GM23338 (cell line): ENCODE data around the gene RYR3. TPM values are rescaled to one million over a fixed set of nuclear protein-coding genes. Genes with fewer than 3 reads are reported as not detected.

Experiments
- ATAC-seq: fragments of 200-7000 bp; cut with Tn5 transposase; 3 replicates; pipeline ENCODE4 v1.9.1; 2020
- DNase-seq: peaks from one replicate; pipeline ENCODE4 v3.0.0-alpha.2; 2015; ENCODE audit warnings: low spot score
- H2AFZ ChIP-seq: fragments of 200-600 bp; sonication (generic); 2 replicates; pipeline ENCODE4 v1.8.0; 2016; ENCODE audit warnings: antibody characterized with exemption, mild to moderate bottlenecking, moderate library complexity
- H3F3A ChIP-seq: fragments of 200-600 bp; sonication (generic); replicated peaks from 2 replicates; pipeline ENCODE4 v1.8.0; 2017; ENCODE audit warnings: antibody characterized with exemption, mixed run types, low read depth
- H3K27ac ChIP-seq: fragments of 200-600 bp; sonication (generic); 2 replicates; pipeline ENCODE4 v1.6.1; 2016; ENCODE audit warnings: low read depth
- H3K27me3 ChIP-seq: fragments of 200-600 bp; sonication (generic); 2 replicates; pipeline ENCODE4 v1.8.0; 2016; ENCODE audit warnings: mild to moderate bottlenecking, mixed run types, moderate library complexity; ENCODE audit not compliant: insufficient read depth
- H3K36me3 ChIP-seq: fragments of 200-600 bp; sonication (generic); 2 replicates; pipeline ENCODE4 v1.8.0; 2016; ENCODE audit warnings: mild to moderate bottlenecking; ENCODE audit not compliant: insufficient read depth
- H3K4me1 ChIP-seq: fragments of 200-600 bp; sonication (generic); 2 replicates; pipeline ENCODE4 v1.8.0; 2016; ENCODE audit warnings: mild to moderate bottlenecking, moderate library complexity; ENCODE audit not compliant: insufficient read depth
- H3K4me2 ChIP-seq: fragments of 200-600 bp; sonication (generic); 2 replicates; pipeline ENCODE4 v1.7.1; 2017; ENCODE audit warnings: mixed run types
- H3K4me3 ChIP-seq: fragments of 200-600 bp; sonication (generic); 2 replicates; pipeline ENCODE4 v1.6.1; 2016; ENCODE audit warnings: mixed run types
- H3K79me2 ChIP-seq: fragments of 200-600 bp; sonication (generic); replicated peaks from 2 replicates; pipeline ENCODE4 v1.8.0; 2017; ENCODE audit warnings: mild to moderate bottlenecking; ENCODE audit not compliant: insufficient read depth
- H3K9me2 ChIP-seq: fragments of 200-600 bp; sonication (generic); 2 replicates; pipeline ENCODE4 v1.8.0; 2017; ENCODE audit not compliant: insufficient read depth
- H4K20me1 ChIP-seq: fragments of 200-600 bp; sonication (generic); replicated peaks from 2 replicates; pipeline ENCODE4 v1.8.0; 2017; ENCODE audit warnings: mild to moderate bottlenecking; ENCODE audit not compliant: insufficient read depth
- H3K27ac Mint-ChIP-seq: 2 replicates; pipeline ENCODE4 v1.8.0; 2020; ENCODE audit warnings: inconsistent platforms, mild to moderate bottlenecking, moderate library complexity, mixed read lengths
- H3K27me3 Mint-ChIP-seq: 3 replicates; pipeline ENCODE4 v1.8.0; 2022; ENCODE audit warnings: low read depth, mild to moderate bottlenecking, moderate library complexity, mixed read lengths, inconsistent platforms; ENCODE audit not compliant: insufficient read depth, poor library complexity
- H3K36me3 Mint-ChIP-seq: 3 replicates; pipeline ENCODE4 v1.8.0; 2021; ENCODE audit warnings: low read depth, mild to moderate bottlenecking, inconsistent platforms, moderate library complexity, mixed read lengths
- H3K4me1 Mint-ChIP-seq: 3 replicates; pipeline ENCODE4 v1.8.0; 2020; ENCODE audit warnings: mild to moderate bottlenecking, inconsistent platforms, mixed read lengths
- H3K4me3 Mint-ChIP-seq: 3 replicates; pipeline ENCODE4 v1.8.0; 2021; ENCODE audit warnings: moderate library complexity, mild to moderate bottlenecking, inconsistent platforms, mixed read lengths
- H3K9me3 Mint-ChIP-seq: 3 replicates; pipeline ENCODE4 v1.8.0; 2020; ENCODE audit warnings: moderate library complexity, mild to moderate bottlenecking, inconsistent platforms, mixed read lengths
- CREB1 ChIP-seq: fragments of 250-450 bp; sonication (Bioruptor Pico); IDR thresholded peaks from 2 replicates; pipeline ENCODE4 v1.5.0; 2020; ENCODE audit warnings: low read depth, mild to moderate bottlenecking, moderate library complexity
- EZH2 ChIP-seq: fragments of 200-600 bp; sonication (generic); IDR thresholded peaks from one replicate; pipeline ENCODE4 v1.8.0; 2017; ENCODE audit warnings: antibody characterized with exemption, mild to moderate bottlenecking, low read depth; ENCODE audit not compliant: unreplicated experiment
- EZH2phosphoT487 ChIP-seq: fragments of 200-600 bp; sonication (generic); IDR thresholded peaks from one replicate; pipeline ENCODE4 v1.8.1; 2018; ENCODE audit warnings: antibody characterized with exemption; ENCODE audit not compliant: unreplicated experiment
- JUNB ChIP-seq: IDR thresholded peaks from one replicate; pipeline ENCODE4 v1.6.1; 2016; ENCODE audit warnings: antibody characterized with exemption; ENCODE audit not compliant: unreplicated experiment
- NANOG ChIP-seq: IDR thresholded peaks from 2 replicates; pipeline ENCODE4 v1.6.1; 2016; ENCODE audit warnings: antibody characterized with exemption, borderline replicate concordance
- POLR2AphosphoS5 ChIP-seq: IDR thresholded peaks from 2 replicates; pipeline ENCODE4 v1.6.1; 2016; ENCODE audit warnings: antibody characterized with exemption, low read depth
- STAT1 ChIP-seq: IDR thresholded peaks from one replicate; pipeline ENCODE4 v1.6.1; 2016; ENCODE audit warnings: antibody characterized with exemption; ENCODE audit not compliant: unreplicated experiment
- ZNF114 ChIP-seq: fragments of 250-450 bp; sonication (Bioruptor Pico); IDR thresholded peaks from 2 replicates; pipeline ENCODE4 v1.5.0; 2020; ENCODE audit warnings: mild to moderate bottlenecking, moderate library complexity
- ZNF331 ChIP-seq: fragments of 250-450 bp; sonication (Bioruptor Pico); IDR thresholded peaks from 2 replicates; pipeline ENCODE4 v1.5.0; 2020; ENCODE audit warnings: low read depth, mild to moderate bottlenecking, moderate library complexity
- polyA plus RNA-seq: library from polyadenylated mRNA; unstranded; fragments of >200 nt; fragmentation: Nextera tagmentation; extraction: Ambion mirVana; gene quantifications from 2 replicates; pipeline ENCODE4 v1.2.1, GENCODE V29; 2016
- total RNA-seq: library from RNA; depleted of rRNA; stranded (reverse); fragments of >200 nt; shearing (Covaris generic); gene quantifications from 2 replicates; pipeline ENCODE4 v1.2.3, GENCODE V29; 2014
- TF ChIP-seq, protein P1 (sequence below), 2 experiments: fragments of 200-600 bp in 1 of 2; sonication (generic) in 1 of 2; conservative IDR thresholded peaks; 2 replicates each; pipeline versions ENCODE4 v1.5.1 to v1.6.1; 2016 to 2017; ENCODE audit warnings: antibody characterized with exemption in 2 of 2, low read depth in 2 of 2, mild to moderate bottlenecking in 2 of 2, moderate library complexity in 1 of 2
- TF ChIP-seq, protein P2 (sequence below): IDR thresholded peaks from 2 replicates; pipeline ENCODE4 v1.6.1; 2016; ENCODE audit warnings: antibody characterized with exemption
- TF ChIP-seq, protein P3 (sequence below): IDR thresholded peaks from one replicate; pipeline ENCODE4 v1.6.1; 2018; ENCODE audit warnings: antibody characterized with exemption; ENCODE audit not compliant: unreplicated experiment
- TF ChIP-seq, protein P4 (sequence below): fragments of 250-450 bp; sonication (Bioruptor Pico); IDR thresholded peaks from 2 replicates; pipeline ENCODE4 v1.5.0; 2020; ENCODE audit warnings: mild to moderate bottlenecking, moderate library complexity

Gene RYR3
- total and polyA plus RNA-seq, 2 experiments from 2014 or later: 1.1 to 1.2 TPM

DNA sequence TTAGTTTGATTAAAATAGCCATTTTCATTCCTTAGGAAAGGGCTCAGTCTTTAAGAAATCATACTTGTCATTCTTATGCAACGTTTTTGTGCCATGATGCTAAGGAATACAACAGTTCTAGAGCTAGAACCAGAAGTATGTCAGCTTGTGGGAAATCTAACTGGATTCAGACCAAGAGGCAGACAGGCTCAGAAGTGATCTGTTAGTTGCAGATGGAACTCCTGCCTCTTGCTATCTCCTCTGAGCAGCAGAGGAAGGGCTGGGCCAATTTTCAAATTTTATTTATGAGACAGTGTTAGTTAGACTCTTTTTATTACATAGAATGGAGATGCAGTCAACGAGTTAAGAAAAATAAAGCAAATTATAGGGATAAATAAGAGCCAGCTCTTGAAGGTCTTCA, 48.5 kb upstream of the RYR3 start:
- no peak for DNase-seq
- Histone ChIP-seq H3K79me2 (no peaks in the 10 kb centered on the region), H3K36me3 (no peaks in the 10 kb centered on the region), H3K4me2 (no peak overlapping the region), H2AFZ (no peak overlapping the region), H4K20me1 (no peaks in the 10 kb centered on the region), H3K27ac (no peak overlapping the region), H3K4me1 (peaks cover 4% of the 10 kb centered on the region; the same call in 1 of the 2 replicates), H3F3A (no peaks in the 10 kb centered on the region), H3K27me3 (no peaks in the 10 kb centered on the region), H3K9me2 (no peaks in the 10 kb centered on the region; the same call in 1 of the 2 replicates), H3K4me3 (no peak overlapping the region)
- Mint-ChIP-seq H3K36me3 (no peaks in the 10 kb centered on the region), H3K4me3 (no peak overlapping the region), H3K27ac (no peak overlapping the region), H3K4me1 (0 out of 3 replicates have a peak, but pooled peaks cover 5% of the 10 kb centered on the region), H3K9me3 (no peaks in the 10 kb centered on the region), H3K27me3 (no peaks in the 10 kb centered on the region)
- TF ChIP-seq POLR2AphosphoS5 (no peak), JUNB (no peak), ZNF114 (CRISPR knock-in tag) (no peak), STAT1 (no peak), NANOG (no peak), EZH2phosphoT487 (no peak), EZH2 (no peak), CREB1 (no peak), ZNF331 (CRISPR knock-in tag) (no peak)
- TF ChIP-seq, protein P1, sequence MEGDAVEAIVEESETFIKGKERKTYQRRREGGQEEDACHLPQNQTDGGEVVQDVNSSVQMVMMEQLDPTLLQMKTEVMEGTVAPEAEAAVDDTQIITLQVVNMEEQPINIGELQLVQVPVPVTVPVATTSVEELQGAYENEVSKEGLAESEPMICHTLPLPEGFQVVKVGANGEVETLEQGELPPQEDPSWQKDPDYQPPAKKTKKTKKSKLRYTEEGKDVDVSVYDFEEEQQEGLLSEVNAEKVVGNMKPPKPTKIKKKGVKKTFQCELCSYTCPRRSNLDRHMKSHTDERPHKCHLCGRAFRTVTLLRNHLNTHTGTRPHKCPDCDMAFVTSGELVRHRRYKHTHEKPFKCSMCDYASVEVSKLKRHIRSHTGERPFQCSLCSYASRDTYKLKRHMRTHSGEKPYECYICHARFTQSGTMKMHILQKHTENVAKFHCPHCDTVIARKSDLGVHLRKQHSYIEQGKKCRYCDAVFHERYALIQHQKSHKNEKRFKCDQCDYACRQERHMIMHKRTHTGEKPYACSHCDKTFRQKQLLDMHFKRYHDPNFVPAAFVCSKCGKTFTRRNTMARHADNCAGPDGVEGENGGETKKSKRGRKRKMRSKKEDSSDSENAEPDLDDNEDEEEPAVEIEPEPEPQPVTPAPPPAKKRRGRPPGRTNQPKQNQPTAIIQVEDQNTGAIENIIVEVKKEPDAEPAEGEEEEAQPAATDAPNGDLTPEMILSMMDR (conservative IDR thresholded peaks at IDR 0.05; ENCODE audit: low read depth in 2 of 2): no peak
- TF ChIP-seq, protein P2, sequence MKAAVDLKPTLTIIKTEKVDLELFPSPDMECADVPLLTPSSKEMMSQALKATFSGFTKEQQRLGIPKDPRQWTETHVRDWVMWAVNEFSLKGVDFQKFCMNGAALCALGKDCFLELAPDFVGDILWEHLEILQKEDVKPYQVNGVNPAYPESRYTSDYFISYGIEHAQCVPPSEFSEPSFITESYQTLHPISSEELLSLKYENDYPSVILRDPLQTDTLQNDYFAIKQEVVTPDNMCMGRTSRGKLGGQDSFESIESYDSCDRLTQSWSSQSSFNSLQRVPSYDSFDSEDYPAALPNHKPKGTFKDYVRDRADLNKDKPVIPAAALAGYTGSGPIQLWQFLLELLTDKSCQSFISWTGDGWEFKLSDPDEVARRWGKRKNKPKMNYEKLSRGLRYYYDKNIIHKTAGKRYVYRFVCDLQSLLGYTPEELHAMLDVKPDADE: no peak
- TF ChIP-seq, protein P3, sequence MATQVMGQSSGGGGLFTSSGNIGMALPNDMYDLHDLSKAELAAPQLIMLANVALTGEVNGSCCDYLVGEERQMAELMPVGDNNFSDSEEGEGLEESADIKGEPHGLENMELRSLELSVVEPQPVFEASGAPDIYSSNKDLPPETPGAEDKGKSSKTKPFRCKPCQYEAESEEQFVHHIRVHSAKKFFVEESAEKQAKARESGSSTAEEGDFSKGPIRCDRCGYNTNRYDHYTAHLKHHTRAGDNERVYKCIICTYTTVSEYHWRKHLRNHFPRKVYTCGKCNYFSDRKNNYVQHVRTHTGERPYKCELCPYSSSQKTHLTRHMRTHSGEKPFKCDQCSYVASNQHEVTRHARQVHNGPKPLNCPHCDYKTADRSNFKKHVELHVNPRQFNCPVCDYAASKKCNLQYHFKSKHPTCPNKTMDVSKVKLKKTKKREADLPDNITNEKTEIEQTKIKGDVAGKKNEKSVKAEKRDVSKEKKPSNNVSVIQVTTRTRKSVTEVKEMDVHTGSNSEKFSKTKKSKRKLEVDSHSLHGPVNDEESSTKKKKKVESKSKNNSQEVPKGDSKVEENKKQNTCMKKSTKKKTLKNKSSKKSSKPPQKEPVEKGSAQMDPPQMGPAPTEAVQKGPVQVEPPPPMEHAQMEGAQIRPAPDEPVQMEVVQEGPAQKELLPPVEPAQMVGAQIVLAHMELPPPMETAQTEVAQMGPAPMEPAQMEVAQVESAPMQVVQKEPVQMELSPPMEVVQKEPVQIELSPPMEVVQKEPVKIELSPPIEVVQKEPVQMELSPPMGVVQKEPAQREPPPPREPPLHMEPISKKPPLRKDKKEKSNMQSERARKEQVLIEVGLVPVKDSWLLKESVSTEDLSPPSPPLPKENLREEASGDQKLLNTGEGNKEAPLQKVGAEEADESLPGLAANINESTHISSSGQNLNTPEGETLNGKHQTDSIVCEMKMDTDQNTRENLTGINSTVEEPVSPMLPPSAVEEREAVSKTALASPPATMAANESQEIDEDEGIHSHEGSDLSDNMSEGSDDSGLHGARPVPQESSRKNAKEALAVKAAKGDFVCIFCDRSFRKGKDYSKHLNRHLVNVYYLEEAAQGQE: no peak
- TF ChIP-seq, protein P4, sequence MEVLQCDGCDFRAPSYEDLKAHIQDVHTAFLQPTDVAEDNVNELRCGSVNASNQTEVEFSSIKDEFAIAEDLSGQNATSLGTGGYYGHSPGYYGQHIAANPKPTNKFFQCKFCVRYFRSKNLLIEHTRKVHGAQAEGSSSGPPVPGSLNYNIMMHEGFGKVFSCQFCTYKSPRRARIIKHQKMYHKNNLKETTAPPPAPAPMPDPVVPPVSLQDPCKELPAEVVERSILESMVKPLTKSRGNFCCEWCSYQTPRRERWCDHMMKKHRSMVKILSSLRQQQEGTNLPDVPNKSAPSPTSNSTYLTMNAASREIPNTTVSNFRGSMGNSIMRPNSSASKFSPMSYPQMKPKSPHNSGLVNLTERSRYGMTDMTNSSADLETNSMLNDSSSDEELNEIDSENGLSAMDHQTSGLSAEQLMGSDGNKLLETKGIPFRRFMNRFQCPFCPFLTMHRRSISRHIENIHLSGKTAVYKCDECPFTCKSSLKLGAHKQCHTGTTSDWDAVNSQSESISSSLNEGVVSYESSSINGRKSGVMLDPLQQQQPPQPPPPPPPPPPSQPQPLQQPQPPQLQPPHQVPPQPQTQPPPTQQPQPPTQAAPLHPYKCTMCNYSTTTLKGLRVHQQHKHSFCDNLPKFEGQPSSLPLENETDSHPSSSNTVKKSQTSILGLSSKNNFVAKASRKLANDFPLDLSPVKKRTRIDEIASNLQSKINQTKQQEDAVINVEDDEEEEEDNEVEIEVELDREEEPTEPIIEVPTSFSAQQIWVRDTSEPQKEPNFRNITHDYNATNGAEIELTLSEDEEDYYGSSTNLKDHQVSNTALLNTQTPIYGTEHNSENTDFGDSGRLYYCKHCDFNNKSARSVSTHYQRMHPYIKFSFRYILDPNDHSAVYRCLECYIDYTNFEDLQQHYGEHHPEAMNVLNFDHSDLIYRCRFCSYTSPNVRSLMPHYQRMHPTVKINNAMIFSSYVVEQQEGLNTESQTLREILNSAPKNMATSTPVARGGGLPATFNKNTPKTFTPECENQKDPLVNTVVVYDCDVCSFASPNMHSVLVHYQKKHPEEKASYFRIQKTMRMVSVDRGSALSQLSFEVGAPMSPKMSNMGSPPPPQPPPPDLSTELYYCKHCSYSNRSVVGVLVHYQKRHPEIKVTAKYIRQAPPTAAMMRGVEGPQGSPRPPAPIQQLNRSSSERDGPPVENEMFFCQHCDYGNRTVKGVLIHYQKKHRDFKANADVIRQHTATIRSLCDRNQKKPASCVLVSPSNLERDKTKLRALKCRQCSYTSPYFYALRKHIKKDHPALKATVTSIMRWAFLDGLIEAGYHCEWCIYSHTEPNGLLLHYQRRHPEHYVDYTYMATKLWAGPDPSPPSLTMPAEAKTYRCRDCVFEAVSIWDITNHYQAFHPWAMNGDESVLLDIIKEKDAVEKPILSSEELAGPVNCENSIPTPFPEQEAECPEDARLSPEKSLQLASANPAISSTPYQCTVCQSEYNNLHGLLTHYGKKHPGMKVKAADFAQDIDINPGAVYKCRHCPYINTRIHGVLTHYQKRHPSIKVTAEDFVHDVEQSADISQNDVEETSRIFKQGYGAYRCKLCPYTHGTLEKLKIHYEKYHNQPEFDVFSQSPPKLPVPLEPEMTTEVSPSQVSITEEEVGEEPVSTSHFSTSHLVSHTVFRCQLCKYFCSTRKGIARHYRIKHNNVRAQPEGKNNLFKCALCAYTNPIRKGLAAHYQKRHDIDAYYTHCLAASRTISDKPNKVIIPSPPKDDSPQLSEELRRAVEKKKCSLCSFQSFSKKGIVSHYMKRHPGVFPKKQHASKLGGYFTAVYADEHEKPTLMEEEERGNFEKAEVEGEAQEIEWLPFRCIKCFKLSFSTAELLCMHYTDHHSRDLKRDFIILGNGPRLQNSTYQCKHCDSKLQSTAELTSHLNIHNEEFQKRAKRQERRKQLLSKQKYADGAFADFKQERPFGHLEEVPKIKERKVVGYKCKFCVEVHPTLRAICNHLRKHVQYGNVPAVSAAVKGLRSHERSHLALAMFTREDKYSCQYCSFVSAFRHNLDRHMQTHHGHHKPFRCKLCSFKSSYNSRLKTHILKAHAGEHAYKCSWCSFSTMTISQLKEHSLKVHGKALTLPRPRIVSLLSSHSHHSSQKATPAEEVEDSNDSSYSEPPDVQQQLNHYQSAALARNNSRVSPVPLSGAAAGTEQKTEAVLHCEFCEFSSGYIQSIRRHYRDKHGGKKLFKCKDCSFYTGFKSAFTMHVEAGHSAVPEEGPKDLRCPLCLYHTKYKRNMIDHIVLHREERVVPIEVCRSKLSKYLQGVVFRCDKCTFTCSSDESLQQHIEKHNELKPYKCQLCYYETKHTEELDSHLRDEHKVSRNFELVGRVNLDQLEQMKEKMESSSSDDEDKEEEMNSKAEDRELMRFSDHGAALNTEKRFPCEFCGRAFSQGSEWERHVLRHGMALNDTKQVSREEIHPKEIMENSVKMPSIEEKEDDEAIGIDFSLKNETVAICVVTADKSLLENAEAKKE (CRISPR knock-in tag): no peak
- ATAC-seq: no peak
